IMR-90 (cell line): Measurements from ENCODE around the gene PLXND1. TPM values are rescaled to one million over a fixed set of nuclear protein-coding genes. Genes with fewer than 3 reads are reported as not detected.

Experiments used
- ATAC-seq: fragments of 200-7000 bp; cut with Tn5 transposase; 2 replicates; pipeline ENCODE4 v1.9.1; 2020; ENCODE audit warnings: low read depth, mild to moderate bottlenecking, moderate library complexity
- BruUV-seq: library from RNA; stranded (reverse); fragments of 400-500 nt; replicated peaks from 2 replicates; lab custom pipeline; 2021; lab: Mats Ljungman, UMichigan
- CTCF ChIA-PET: fragments of 300-600 bp; formaldehyde crosslinking; extraction: SDS; loops from one replicate; lab custom pipeline; 2021; ENCODE audit warnings: antibody characterized with exemption; lab: Yijun Ruan, JAX
- POLR2A ChIA-PET: fragments of 300-600 bp; sonication (Branson Sonifier 250); formaldehyde crosslinking; loops from one replicate; lab custom pipeline; 2022; ENCODE audit warnings: antibody characterized with exemption; ENCODE audit not compliant: unreplicated experiment; lab: Charles Lee
- DNase-seq: peaks from one replicate; pipeline ENCODE4 v3.0.0; 2013
- H2AFZ ChIP-seq: replicated peaks from 2 replicates; pipeline ENCODE3; 2013; ENCODE audit warnings: low read length, mild to moderate bottlenecking; ENCODE audit not compliant: poor library complexity
- H2AK5ac ChIP-seq: 2 replicates; pipeline ENCODE4 v1.6.1; 2013; ENCODE audit warnings: low read depth, low read length, inconsistent platforms
- H2AK9ac ChIP-seq: replicated peaks from 2 replicates; pipeline ENCODE3; 2013; ENCODE audit warnings: mild to moderate bottlenecking, low read depth, low read length, moderate library complexity; ENCODE audit not compliant: poor library complexity
- H2BK120ac ChIP-seq: 2 replicates; pipeline ENCODE4 v1.6.1; 2013; ENCODE audit warnings: low read depth, low read length, inconsistent platforms
- H2BK15ac ChIP-seq: 3 replicates; pipeline ENCODE4 v1.6.1; 2013; ENCODE audit warnings: low read depth, low read length, inconsistent platforms
- H2BK20ac ChIP-seq: 2 replicates; pipeline ENCODE4 v1.6.1; 2013; ENCODE audit warnings: low read depth, mild to moderate bottlenecking, inconsistent platforms, low read length, moderate library complexity
- H2BK5ac ChIP-seq: 2 replicates; pipeline ENCODE4 v1.6.1; 2013; ENCODE audit warnings: mild to moderate bottlenecking, low read depth, low read length, inconsistent platforms; ENCODE audit not compliant: poor library complexity, severe bottlenecking
- H3K14ac ChIP-seq: replicated peaks from 2 replicates; pipeline ENCODE4 v1.6.1; 2013; ENCODE audit warnings: low read depth, low read length, inconsistent platforms
- H3K18ac ChIP-seq: 2 replicates; pipeline ENCODE4 v1.6.1; 2013; ENCODE audit warnings: low read depth, low read length, control low read depth
- H3K23ac ChIP-seq: 2 replicates; pipeline ENCODE4 v1.6.1; 2013; ENCODE audit warnings: low read depth, low read length, inconsistent platforms
- H3K27ac ChIP-seq: 2 replicates; pipeline ENCODE4 v1.5.1; 2013; ENCODE audit warnings: mild to moderate bottlenecking, control low read depth, low read length; ENCODE audit not compliant: insufficient read depth
- H3K27me3 ChIP-seq: 2 replicates; pipeline ENCODE4 v1.6.1; 2013; ENCODE audit warnings: low read length; ENCODE audit not compliant: control insufficient read depth, insufficient read depth
- H3K36me3 ChIP-seq: 2 replicates; pipeline ENCODE4 v1.6.1; 2013; ENCODE audit warnings: low read length, mixed read lengths; ENCODE audit not compliant: control insufficient read depth, insufficient read depth
- H3K4ac ChIP-seq: 2 replicates; pipeline ENCODE4 v1.6.1; 2013; ENCODE audit warnings: low read depth, low read length, inconsistent platforms
- H3K4me1 ChIP-seq: 2 replicates; pipeline ENCODE4 v1.6.1; 2013; ENCODE audit warnings: low read length, mixed read lengths; ENCODE audit not compliant: control insufficient read depth, insufficient read depth
- H3K4me2 ChIP-seq: 2 replicates; pipeline ENCODE4 v1.6.1; 2013; ENCODE audit warnings: low read depth, mild to moderate bottlenecking, control low read depth, low read length, moderate library complexity
- H3K4me3 ChIP-seq: 2 replicates; pipeline ENCODE4 v1.5.1; 2013; ENCODE audit warnings: low read depth, mild to moderate bottlenecking, control low read depth, low read length, moderate library complexity; ENCODE audit not compliant: insufficient read depth
- H3K56ac ChIP-seq: 2 replicates; pipeline ENCODE4 v1.6.1; 2013; ENCODE audit warnings: low read length, inconsistent platforms; ENCODE audit not compliant: insufficient read depth; ENCODE audit errors: extremely low read depth
- H3K79me1 ChIP-seq, 2 experiments: 2 replicates each; pipeline ENCODE4 v1.6.1; 2013; ENCODE audit warnings: low read length in 2 of 2, inconsistent platforms in 1 of 2, low read depth in 1 of 2
- H3K9ac ChIP-seq: 2 replicates; pipeline ENCODE4 v1.6.1; 2013; ENCODE audit warnings: low read depth, low read length, control low read depth
- H3K9me1 ChIP-seq: 2 replicates; pipeline ENCODE4 v1.6.1; 2013; ENCODE audit warnings: low read length, inconsistent platforms; ENCODE audit not compliant: insufficient read depth
- H3K9me3 ChIP-seq: 2 replicates; pipeline ENCODE4 v1.6.1; 2013; ENCODE audit warnings: low read length; ENCODE audit not compliant: control insufficient read depth, insufficient read depth
- H4K20me1 ChIP-seq: 2 replicates; pipeline ENCODE4 v1.6.1; 2013; ENCODE audit warnings: low read length, inconsistent platforms; ENCODE audit not compliant: insufficient read depth
- H4K5ac ChIP-seq: 2 replicates; pipeline ENCODE4 v1.6.1; 2013; ENCODE audit warnings: mild to moderate bottlenecking, low read depth, low read length, control low read depth
- H4K8ac ChIP-seq, 2 experiments: 2 replicates each; pipeline ENCODE4 v1.6.1; 2013; ENCODE audit warnings: low read depth in 2 of 2, low read length in 2 of 2, control low read depth in 1 of 2, inconsistent platforms in 1 of 2
- H4K91ac ChIP-seq: 2 replicates; pipeline ENCODE4 v1.6.1; 2013; ENCODE audit warnings: low read depth, low read length, inconsistent platforms; ENCODE audit not compliant: insufficient read depth
- BHLHE40 ChIP-seq: fragments of 150-350 bp; IDR thresholded peaks from 2 replicates; pipeline ENCODE4 v1.6.1; 2016; ENCODE audit warnings: mild to moderate bottlenecking, low read depth, low read length
- CTCF ChIP-seq: conservative IDR thresholded peaks from 2 replicates; pipeline ENCODE4 v1.5.1; 2012; ENCODE audit warnings: mild to moderate bottlenecking, low read depth, low read length, improper control_type of control experiment
- ELK1 ChIP-seq: fragments of 150-350 bp; IDR thresholded peaks from 2 replicates; pipeline ENCODE4 v1.6.1; 2016; ENCODE audit warnings: low read depth, mild to moderate bottlenecking, low read length, moderate library complexity, borderline replicate concordance
- FOS ChIP-seq: fragments of 150-350 bp; IDR thresholded peaks from 2 replicates; pipeline ENCODE4 v1.6.1; 2016; ENCODE audit warnings: low read depth, low read length
- MAFK ChIP-seq: IDR thresholded peaks from 2 replicates; pipeline ENCODE4 v1.6.1; 2012; ENCODE audit warnings: low read depth, low read length, improper control_type of control experiment
- MAZ ChIP-seq: IDR thresholded peaks from 2 replicates; pipeline ENCODE4 v1.6.1; 2012; ENCODE audit warnings: low read depth, mild to moderate bottlenecking, low read length, improper control_type of control experiment, moderate library complexity, borderline replicate concordance
- MXI1 ChIP-seq: IDR thresholded peaks from 2 replicates; pipeline ENCODE4 v1.6.1; 2012; ENCODE audit warnings: low read depth, mild to moderate bottlenecking, low read length, moderate library complexity, borderline replicate concordance
- NFE2L2 ChIP-seq: fragments of 150-350 bp; IDR thresholded peaks from 2 replicates; pipeline ENCODE4 v1.6.1; 2016; ENCODE audit warnings: low read depth, mild to moderate bottlenecking, low read length
- POLR2A ChIP-seq: IDR thresholded peaks from 2 replicates; pipeline ENCODE4 v1.6.1; 2012; ENCODE audit warnings: mild to moderate bottlenecking, low read depth, low read length
- RAD21 ChIP-seq: IDR thresholded peaks from 2 replicates; pipeline ENCODE4 v1.6.1; 2012; ENCODE audit warnings: low read length, improper control_type of control experiment
- RCOR1 ChIP-seq: IDR thresholded peaks from 2 replicates; pipeline ENCODE4 v1.6.1; 2012; ENCODE audit warnings: mild to moderate bottlenecking, low read length, improper control_type of control experiment; ENCODE audit not compliant: insufficient replicate concordance
- RFX5 ChIP-seq: IDR thresholded peaks from 2 replicates; pipeline ENCODE4 v1.8.0; 2012; ENCODE audit warnings: low read depth, mild to moderate bottlenecking, low read length, moderate library complexity
- SMC3 ChIP-seq: fragments of 150-350 bp; IDR thresholded peaks from 2 replicates; pipeline ENCODE4 v1.6.1; 2016; ENCODE audit warnings: low read depth, mild to moderate bottlenecking, antibody characterized with exemption, low read length, moderate library complexity
- USF2 ChIP-seq: fragments of 150-350 bp; IDR thresholded peaks from 2 replicates; pipeline ENCODE4 v1.6.1; 2017; ENCODE audit warnings: mild to moderate bottlenecking, antibody characterized with exemption, low read length, low read depth
- WGBS, 2 experiments: methylation state at CpG; one replicate each; pipeline versions ENCODE4 v1.1.5 to v1.1.7; 2013; ENCODE audit warnings: missing lambda C conversion rate in 2 of 2; ENCODE audit not compliant: insufficient read length in 1 of 2; ENCODE audit errors: extremely low coverage in 2 of 2; 5-methylcytosine and 5-hydroxymethylcytosine counted together
- dilution Hi-C: fragments of 300-500 bp; cut with HindIII; formaldehyde crosslinking; loops from one replicate; pipeline ENCODE4 v1.14.3; 2018; ENCODE audit warnings: low sequenced_read_pairs; ENCODE audit not compliant: unreplicated experiment
- in situ Hi-C: fragments of 300-500 bp; cut with MboI; formaldehyde crosslinking; loops from 3 replicates; pipeline ENCODE4 v1.14.3; 2019; ENCODE audit warnings: low sequenced_read_pairs, inconsistent platforms, mixed read lengths
- intact Hi-C: fragments of 100-400 bp; cut with micrococcal nuclease; formaldehyde crosslinking; loops from 2 replicates; pipeline ENCODE4 v1.10.0; 2022
- polyA plus RNA-seq, 3 experiments: library from polyadenylated mRNA; depleted of rRNA; stranded (reverse); fragments of >200 nt; gene quantifications; 2 replicates each; pipeline ENCODE4 v1.2.3, GENCODE V29; 2012; ENCODE audit warnings: low replicate concordance in 1 of 3
- total RNA-seq: library from RNA; depleted of rRNA; stranded (reverse); fragments of >200 nt; gene quantifications from 2 replicates; pipeline ENCODE4 v1.2.3, GENCODE V29; 2012

PLXND1 gene
- total and polyA plus RNA-seq, 2 of the 4 experiments (the other 2 are of a cell fraction) = 19.2 to 67.1 TPM

DNA sequence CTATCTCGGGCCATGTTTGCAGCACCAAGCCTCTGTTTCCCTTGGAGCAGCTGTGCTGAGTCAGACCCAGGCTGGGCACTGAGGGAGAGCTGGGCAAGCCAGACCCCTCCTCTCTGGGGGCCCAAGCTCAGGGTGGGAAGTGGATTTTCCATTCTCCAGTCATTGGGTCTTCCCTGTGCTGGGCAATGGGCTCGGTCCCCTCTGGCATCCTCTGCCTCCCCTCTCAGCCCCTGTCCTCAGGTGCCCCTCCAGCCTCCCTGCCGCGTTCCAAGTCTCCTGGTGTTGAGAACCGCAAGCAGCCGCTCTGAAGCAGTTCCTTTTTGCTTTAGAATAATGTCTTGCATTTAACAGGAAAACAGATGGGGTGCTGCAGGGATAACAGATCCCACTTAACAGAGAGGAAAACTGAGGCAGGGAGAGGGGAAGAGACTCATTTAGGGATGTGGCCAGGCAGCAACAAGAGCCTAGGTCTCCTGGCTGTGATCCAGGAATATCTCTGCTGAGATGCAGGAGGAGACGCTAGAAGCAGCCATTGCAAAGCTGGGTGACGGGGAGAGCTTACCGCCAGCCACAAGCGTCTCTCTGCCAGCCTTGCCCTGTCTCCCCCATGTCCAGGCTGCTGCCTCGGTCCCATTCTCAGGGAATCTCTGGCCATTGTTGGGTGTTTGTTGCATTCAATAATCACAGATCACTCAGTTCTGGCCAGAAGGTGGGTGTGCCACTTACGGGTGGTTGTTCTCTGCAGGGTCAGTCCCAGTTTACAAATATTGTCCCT lies 76.9 kb downstream of the PLXND1 start:
- Histone ChIP-seq H3K9me1 (peaks cover 8% of the 10 kb centered on the region), H3K36me3 (no peaks in the 10 kb centered on the region), H4K20me1 (no peaks in the 10 kb centered on the region), H3K9me3 (no peaks in the 10 kb centered on the region), H4K8ac (peak overlapping the region in 1 of 2 experiments; percentile 55; a peak in 3 of 4 replicates), H3K4me2 (no peak overlapping the region), H2AK5ac (peak overlapping the region; percentile 35), H2BK20ac (peak overlapping the region; percentile 0; the same call in 1 of the 2 replicates), H2BK120ac (peak overlapping the region; percentile 56), H3K79me1 (no peaks in the 10 kb centered on the region), H3K14ac (peak overlapping the region; percentile 10; the same call in 1 of the 2 replicates), H2AFZ (peak overlapping the region; percentile 82), H4K5ac (peak overlapping the region; percentile 33), H3K27me3 (no peaks in the 10 kb centered on the region), H3K4me3 (no peak overlapping the region), H4K91ac (peak overlapping the region; percentile 65; the same call in 1 of the 2 replicates), H3K4ac (peak overlapping the region; percentile 26; the same call in 1 of the 2 replicates), H3K56ac (no peak overlapping the region), H2BK5ac (no peak overlapping the region), H3K9ac (no peak overlapping the region), H2BK15ac (peak overlapping the region; percentile 7; the same call in 1 of the 3 replicates), H3K4me1 (peaks cover 16% of the 10 kb centered on the region), H2AK9ac (peak overlapping the region; percentile 60), H3K23ac (0 out of 2 replicates have a peak overlapping the region, but pooled peaks have one; percentile 1), H3K27ac (no peak overlapping the region), H3K18ac (peak overlapping the region; percentile 38)
- intact Hi-C loops (no loop called here), in situ Hi-C loops (no loop called here), dilution Hi-C loops (no loop called here)
- CTCF ChIA-PET = no interaction called here
- ATAC-seq (no peak; the same call in 1 of the 2 replicates), DNase-seq (no peak)
- WGBS, 2 experiments = 65% methylated on average over 2 of the region's 12 CpGs; no CpG with 5 or more reads in 1 of the 2 experiments
- no TSS peak for BruUV-seq
- POLR2A ChIA-PET = no interaction called here
- no peak for TF ChIP-seq FOS
- TF ChIP-seq SMC3 = no peak
- no peak for TF ChIP-seq MXI1
- TF ChIP-seq MAFK = no peak
- TF ChIP-seq CTCF = no peak
- TF ChIP-seq BHLHE40 = no peak
- no peak for TF ChIP-seq POLR2A
- TF ChIP-seq RFX5 = no peak
- TF ChIP-seq RCOR1 = no peak
- TF ChIP-seq USF2 = no peak
- TF ChIP-seq MAZ = no peak
- no peak for TF ChIP-seq ELK1
- no peak for TF ChIP-seq RAD21
- no peak for TF ChIP-seq NFE2L2
